RWPE2 (cell line): ENCODE data around the gene SLC1A2.
"Not testable (repeated sequence)": the region's sequence is repeated elsewhere in the genome, so short reads cannot be mapped to it uniquely, and the experiment has no call there.

Experiments used
- ATAC-seq: fragments of 200-7000 bp; cut with Tn5 transposase; 3 replicates; pipeline ENCODE4 v1.9.1; 2021; ENCODE audit warnings: low read depth
- DNase-seq: peaks from one replicate; pipeline ENCODE4 v3.0.0-alpha.2; 2020; ENCODE audit warnings: low spot score
- H3K27ac ChIP-seq: fragments of 450-650 bp; 2 replicates; pipeline ENCODE4 v1.5.1; 2017; ENCODE audit warnings: mild to moderate bottlenecking; ENCODE audit not compliant: poor library complexity, severe bottlenecking
- H3K27me3 ChIP-seq: fragments of 250-450 bp; sonication (Bioruptor Pico); 2 replicates; pipeline ENCODE4 v1.5.1; 2021; ENCODE audit warnings: mild to moderate bottlenecking, moderate library complexity; ENCODE audit not compliant: insufficient read depth, poor library complexity, severe bottlenecking
- H3K36me3 ChIP-seq: fragments of 250-450 bp; sonication (Bioruptor Pico); 2 replicates; pipeline ENCODE4 v1.5.1; 2020; ENCODE audit warnings: low read depth, mild to moderate bottlenecking, moderate library complexity
- H3K4me1 ChIP-seq: fragments of 250-450 bp; sonication (Bioruptor Pico); 2 replicates; pipeline ENCODE4 v1.5.1; 2021; ENCODE audit warnings: mild to moderate bottlenecking, moderate library complexity; ENCODE audit not compliant: insufficient read depth, poor library complexity, severe bottlenecking
- H3K4me3 ChIP-seq: fragments of 250-450 bp; sonication (Bioruptor Pico); 2 replicates; pipeline ENCODE4 v1.5.1; 2021; ENCODE audit warnings: mild to moderate bottlenecking, moderate library complexity; ENCODE audit not compliant: severe bottlenecking
- H3K9me3 ChIP-seq: fragments of 250-450 bp; sonication (Bioruptor Pico); 2 replicates; pipeline ENCODE4 v1.5.1; 2021; ENCODE audit warnings: mild to moderate bottlenecking, moderate library complexity; ENCODE audit not compliant: severe bottlenecking
- TF ChIP-seq, protein P1 (sequence below): fragments of 450-650 bp; IDR thresholded peaks from one replicate; pipeline ENCODE4 v1.5.1; 2017; ENCODE audit warnings: mild to moderate bottlenecking, moderate library complexity; ENCODE audit not compliant: poor library complexity, severe bottlenecking

The SLC1A2 gene

DNA sequence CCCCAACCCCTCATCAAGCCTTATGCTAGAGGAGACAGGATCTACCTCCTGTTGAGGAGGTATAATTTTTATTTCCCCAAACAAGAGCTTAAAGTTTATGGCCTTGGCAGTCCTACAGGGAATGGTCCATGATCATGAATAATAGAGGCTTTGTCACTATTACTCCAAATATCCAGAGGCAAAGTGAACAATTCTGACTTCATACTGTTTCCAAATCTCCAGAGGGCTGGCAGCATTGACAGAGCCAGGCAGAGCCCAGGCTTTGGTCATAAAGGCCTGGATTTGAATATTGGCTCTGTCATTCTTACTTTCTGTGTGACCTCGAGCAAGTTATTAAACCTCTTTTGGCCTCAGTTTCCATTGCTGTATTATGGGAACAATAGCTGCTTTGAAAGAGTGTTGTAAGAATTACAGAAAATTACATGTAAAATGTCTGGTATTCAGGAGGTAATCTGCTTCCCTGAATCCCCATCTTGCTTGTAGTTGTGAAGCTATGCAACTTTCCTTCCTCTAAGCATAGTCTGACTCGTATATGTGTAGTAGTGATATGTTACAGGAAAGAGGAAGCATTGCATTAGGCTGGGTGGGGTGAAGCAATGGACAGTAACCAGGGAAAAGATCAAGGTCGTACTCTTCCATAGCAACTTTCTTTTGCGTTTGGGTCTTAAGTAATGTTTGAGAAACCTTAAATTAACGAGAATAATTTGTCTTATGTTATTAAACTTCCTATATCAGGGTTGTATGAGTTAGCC, 191.6 kb downstream of the SLC1A2 start:
- ATAC-seq (no peak), DNase-seq (no peak)
- Histone ChIP-seq H3K36me3 (peaks cover 85% of the 10 kb centered on the region), H3K27me3 (no peaks in the 10 kb centered on the region), H3K9me3 (no peaks in the 10 kb centered on the region), H3K4me1 (no peaks in the 10 kb centered on the region), H3K27ac (no peak overlapping the region), H3K4me3 (no peak overlapping the region)
- TF ChIP-seq, protein P1, sequence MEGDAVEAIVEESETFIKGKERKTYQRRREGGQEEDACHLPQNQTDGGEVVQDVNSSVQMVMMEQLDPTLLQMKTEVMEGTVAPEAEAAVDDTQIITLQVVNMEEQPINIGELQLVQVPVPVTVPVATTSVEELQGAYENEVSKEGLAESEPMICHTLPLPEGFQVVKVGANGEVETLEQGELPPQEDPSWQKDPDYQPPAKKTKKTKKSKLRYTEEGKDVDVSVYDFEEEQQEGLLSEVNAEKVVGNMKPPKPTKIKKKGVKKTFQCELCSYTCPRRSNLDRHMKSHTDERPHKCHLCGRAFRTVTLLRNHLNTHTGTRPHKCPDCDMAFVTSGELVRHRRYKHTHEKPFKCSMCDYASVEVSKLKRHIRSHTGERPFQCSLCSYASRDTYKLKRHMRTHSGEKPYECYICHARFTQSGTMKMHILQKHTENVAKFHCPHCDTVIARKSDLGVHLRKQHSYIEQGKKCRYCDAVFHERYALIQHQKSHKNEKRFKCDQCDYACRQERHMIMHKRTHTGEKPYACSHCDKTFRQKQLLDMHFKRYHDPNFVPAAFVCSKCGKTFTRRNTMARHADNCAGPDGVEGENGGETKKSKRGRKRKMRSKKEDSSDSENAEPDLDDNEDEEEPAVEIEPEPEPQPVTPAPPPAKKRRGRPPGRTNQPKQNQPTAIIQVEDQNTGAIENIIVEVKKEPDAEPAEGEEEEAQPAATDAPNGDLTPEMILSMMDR = no peak

DNA sequence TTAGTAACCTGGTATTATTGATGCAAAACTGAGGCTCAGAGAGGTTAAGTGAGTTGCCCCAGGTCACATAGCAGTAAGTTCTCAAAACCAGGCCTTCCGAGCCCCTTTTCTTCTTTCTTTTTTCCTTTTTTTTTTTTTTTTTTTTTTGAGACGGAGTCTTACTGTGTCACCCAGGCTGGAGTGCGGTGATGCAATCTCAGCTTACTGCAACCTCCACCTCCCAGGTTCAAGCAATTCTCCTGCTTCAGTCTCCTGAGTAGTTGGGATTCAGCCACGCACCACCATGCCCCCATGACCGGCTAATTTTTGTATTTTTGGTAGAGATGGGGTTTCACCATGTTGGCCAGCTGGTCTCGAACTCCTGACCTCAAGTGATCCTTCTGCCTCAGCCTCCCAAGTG, 192.6 kb downstream of the SLC1A2 start:
- peaks cover 95% of the 10 kb centered on the region for H3K36me3 ChIP-seq
- H3K4me1 ChIP-seq, DNase-seq, H3K27ac ChIP-seq, H3K27me3 ChIP-seq, H3K9me3 ChIP-seq, ATAC-seq, H3K4me3 ChIP-seq: not testable (repeated sequence)

DNA sequence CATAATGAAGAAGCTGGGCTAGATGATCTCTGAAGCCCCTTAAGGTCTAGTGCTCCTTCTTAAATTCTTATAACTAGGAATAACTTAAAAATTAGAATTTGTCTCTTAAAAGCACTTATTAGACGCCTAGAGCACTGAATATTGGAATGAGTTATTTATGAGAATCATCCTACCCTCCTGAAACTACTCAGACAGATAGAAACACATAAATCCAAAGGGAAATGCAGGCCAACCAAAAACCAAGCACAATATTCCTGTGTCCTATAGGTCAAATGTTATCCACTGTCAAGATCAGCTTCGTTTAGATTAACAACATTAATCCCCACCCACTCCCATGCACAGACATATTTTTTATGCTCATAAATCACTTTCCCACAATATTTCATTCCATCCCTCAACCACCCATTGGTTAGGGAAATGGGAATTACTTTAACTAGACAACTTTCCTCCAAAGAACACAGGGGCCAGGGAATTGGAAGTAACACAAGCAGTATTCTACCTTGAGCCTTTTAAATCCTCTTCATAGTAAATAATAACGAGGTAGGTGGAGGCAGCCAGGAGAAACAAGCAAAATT, 193.3 kb downstream of the SLC1A2 start:
- no peak; the same call in 2 of the 3 replicates for ATAC-seq
- TF ChIP-seq, protein P1 = no peak
- no peaks in the 10 kb centered on the region for H3K4me1 ChIP-seq
- H3K27me3 ChIP-seq = no peaks in the 10 kb centered on the region
- H3K27ac ChIP-seq = no peak overlapping the region
- no peaks in the 10 kb centered on the region for H3K9me3 ChIP-seq
- H3K4me3 ChIP-seq = no peak overlapping the region
- H3K36me3 ChIP-seq = peaks cover 98% of the 10 kb centered on the region
- DNase-seq = no peak

DNA sequence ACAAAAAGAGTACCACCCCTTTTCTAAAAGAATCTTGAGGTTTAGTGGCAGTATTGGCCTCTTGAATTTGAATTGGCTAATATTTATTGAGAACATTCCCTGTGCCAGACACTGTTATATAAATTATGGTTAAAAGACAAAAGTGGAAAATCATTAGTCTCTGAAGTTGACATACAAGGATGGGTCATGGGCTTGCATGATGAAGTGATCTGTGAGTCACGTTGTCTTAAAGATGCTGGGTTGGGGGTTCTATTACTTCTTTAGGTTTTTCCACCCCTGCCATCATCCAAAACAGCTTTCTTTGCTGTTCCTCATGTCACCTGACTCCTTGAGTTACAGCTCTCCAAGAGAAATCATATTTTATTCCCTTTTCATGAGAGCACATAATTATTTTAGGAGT, 195.4 kb downstream of the SLC1A2 start:
- DNase-seq (no peak), ATAC-seq (no peak)
- Histone ChIP-seq H3K4me3 (no peak overlapping the region), H3K4me1 (no peaks in the 10 kb centered on the region), H3K27ac (no peak overlapping the region), H3K9me3 (no peaks in the 10 kb centered on the region), H3K27me3 (no peaks in the 10 kb centered on the region), H3K36me3 (peaks cover 98% of the 10 kb centered on the region)
- TF ChIP-seq, protein P1 = no peak

DNA sequence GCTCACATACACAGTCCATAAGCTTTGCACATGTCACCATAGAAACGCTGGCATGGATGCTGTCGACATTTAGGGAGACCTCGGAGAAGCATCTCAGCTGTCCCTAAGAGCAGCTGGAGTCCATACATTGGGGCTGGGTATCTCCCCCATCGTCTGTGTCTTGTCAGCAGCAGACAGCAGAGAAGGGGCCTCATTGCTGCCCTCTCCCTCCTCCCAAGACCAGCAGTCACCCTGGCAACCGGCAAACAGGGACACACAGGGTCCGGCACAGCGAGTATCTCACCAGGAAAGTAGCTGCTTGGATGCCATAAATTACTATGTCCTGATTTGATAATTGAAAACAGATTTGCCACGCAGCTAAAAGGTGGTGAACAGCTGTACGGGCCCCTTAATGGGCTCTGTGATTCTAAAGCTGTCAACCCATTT, 196.0 kb downstream of the SLC1A2 start:
- ATAC-seq (no peak; the same call in 2 of the 3 replicates), DNase-seq (no peak)
- no peaks in the 10 kb centered on the region for H3K9me3 ChIP-seq
- no peak overlapping the region for H3K27ac ChIP-seq
- TF ChIP-seq, protein P1 = no peak
- H3K36me3 ChIP-seq = peaks cover 98% of the 10 kb centered on the region
- H3K4me1 ChIP-seq = no peaks in the 10 kb centered on the region
- no peaks in the 10 kb centered on the region for H3K27me3 ChIP-seq
- no peak overlapping the region for H3K4me3 ChIP-seq
